ENCODE measurements around the gene KIF2A. TPM values are rescaled to one million over a fixed set of nuclear protein-coding genes. Genes with fewer than 3 reads are reported as not detected.

KIF2A gene
- total RNA-seq, 1 donor from 2014 or later, result 91.7 TPM

DNA sequence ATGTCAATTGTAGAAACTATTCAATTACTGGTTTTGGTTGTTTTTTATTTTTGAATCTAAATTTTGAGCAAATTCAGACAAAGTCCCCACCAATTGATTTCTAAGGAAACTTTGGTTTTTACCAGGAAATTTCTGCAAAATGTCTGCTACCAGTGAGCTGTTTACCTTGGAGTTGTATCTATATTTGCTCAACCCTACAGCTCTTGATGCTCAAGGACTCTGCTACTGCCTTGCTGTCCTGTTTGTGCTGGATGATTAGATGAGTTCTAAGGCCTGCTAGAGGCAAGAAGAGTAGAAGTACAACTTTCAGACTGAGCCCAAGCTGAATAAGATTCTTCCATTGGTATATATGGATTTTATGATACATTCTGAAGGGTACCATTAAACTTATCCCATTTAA is 42.6 kb upstream of the KIF2A start:
- H3K4me1 Mint-ChIP-seq (ENCODE audit: low read depth, unreplicated experiment), result peaks cover 17% of the 10 kb centered on the region
- no peaks in the 10 kb centered on the region for H3K36me3 Mint-ChIP-seq (ENCODE audit: unreplicated experiment)
- no peak overlapping the region for H3K27ac Mint-ChIP-seq (ENCODE audit: unreplicated experiment)
- H3K9me3 Mint-ChIP-seq (ENCODE audit: unreplicated experiment), result peaks cover 3% of the 10 kb centered on the region
- H3K4me3 Mint-ChIP-seq (ENCODE audit: unreplicated experiment), result no peak overlapping the region
- TF ChIP-seq, protein P1, sequence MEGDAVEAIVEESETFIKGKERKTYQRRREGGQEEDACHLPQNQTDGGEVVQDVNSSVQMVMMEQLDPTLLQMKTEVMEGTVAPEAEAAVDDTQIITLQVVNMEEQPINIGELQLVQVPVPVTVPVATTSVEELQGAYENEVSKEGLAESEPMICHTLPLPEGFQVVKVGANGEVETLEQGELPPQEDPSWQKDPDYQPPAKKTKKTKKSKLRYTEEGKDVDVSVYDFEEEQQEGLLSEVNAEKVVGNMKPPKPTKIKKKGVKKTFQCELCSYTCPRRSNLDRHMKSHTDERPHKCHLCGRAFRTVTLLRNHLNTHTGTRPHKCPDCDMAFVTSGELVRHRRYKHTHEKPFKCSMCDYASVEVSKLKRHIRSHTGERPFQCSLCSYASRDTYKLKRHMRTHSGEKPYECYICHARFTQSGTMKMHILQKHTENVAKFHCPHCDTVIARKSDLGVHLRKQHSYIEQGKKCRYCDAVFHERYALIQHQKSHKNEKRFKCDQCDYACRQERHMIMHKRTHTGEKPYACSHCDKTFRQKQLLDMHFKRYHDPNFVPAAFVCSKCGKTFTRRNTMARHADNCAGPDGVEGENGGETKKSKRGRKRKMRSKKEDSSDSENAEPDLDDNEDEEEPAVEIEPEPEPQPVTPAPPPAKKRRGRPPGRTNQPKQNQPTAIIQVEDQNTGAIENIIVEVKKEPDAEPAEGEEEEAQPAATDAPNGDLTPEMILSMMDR (IDR thresholded peaks at IDR 0.05; ENCODE audit: partially characterized antibody, unreplicated experiment), result no peak
- DNase-seq, result no peak
- no peaks in the 10 kb centered on the region for H3K27me3 Mint-ChIP-seq (ENCODE audit: unreplicated experiment)

DNA sequence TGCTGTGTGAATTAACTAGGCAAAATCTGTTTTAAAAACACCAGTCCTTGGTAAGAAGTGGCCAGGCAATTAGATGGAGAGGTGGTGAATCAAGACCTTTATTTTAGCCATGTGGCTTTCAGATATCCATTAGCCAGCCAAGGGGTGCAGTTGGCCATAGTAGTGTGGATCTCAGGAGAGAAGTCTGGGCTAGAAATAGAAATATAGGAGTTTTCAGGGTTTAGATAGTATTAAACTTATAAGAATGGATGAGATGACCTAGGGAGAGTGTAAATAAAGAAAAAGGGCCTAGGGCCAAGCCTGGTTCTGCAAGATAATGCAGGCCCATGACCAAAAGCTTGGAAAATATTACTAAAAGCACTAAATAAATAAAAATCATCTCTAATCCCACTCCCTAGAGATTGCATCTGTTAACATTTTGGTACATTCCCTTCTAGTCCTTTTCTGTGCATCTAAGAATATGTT is 40.3 kb upstream of the KIF2A start:
- TF ChIP-seq, protein P1 (IDR thresholded peaks at IDR 0.05; ENCODE audit: partially characterized antibody, unreplicated experiment), result no peak
- H3K27ac Mint-ChIP-seq (ENCODE audit: unreplicated experiment), result no peak overlapping the region
- H3K9me3 Mint-ChIP-seq (ENCODE audit: unreplicated experiment), result peaks cover 3% of the 10 kb centered on the region
- no peak for DNase-seq
- H3K4me3 Mint-ChIP-seq (ENCODE audit: unreplicated experiment), result no peak overlapping the region
- H3K4me1 Mint-ChIP-seq (ENCODE audit: low read depth, unreplicated experiment), result peaks cover 14% of the 10 kb centered on the region
- no peaks in the 10 kb centered on the region for H3K27me3 Mint-ChIP-seq (ENCODE audit: unreplicated experiment)
- H3K36me3 Mint-ChIP-seq (ENCODE audit: unreplicated experiment), result no peaks in the 10 kb centered on the region

DNA sequence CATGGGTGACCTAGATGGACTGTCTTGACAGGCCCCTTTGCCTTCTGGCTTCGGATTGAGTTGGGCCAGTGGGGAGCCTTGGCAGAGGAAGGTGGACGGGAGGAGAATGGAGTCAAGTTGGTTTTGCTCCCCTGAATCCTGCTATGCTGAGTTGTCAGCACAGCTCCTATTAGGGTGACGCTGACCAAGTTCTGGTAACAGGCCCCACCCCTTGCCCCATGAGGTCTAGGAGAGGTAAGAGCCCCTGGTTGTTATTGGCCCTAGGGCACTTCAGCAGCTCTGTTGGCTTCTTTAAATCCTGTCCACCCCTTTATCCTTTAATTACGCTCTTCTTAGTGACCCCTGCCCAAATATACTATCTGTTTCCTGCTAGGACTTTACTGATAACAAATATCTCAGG is 39.4 kb upstream of the KIF2A start:
- H3K4me1 Mint-ChIP-seq (ENCODE audit: low read depth, unreplicated experiment), result peaks cover 11% of the 10 kb centered on the region
- TF ChIP-seq, protein P1 (IDR thresholded peaks at IDR 0.05; ENCODE audit: partially characterized antibody, unreplicated experiment), result no peak
- no peak for DNase-seq
- H3K9me3 Mint-ChIP-seq (ENCODE audit: unreplicated experiment), result peaks cover 3% of the 10 kb centered on the region
- H3K27me3 Mint-ChIP-seq (ENCODE audit: unreplicated experiment), result no peaks in the 10 kb centered on the region
- no peaks in the 10 kb centered on the region for H3K36me3 Mint-ChIP-seq (ENCODE audit: unreplicated experiment)
- H3K27ac Mint-ChIP-seq (ENCODE audit: unreplicated experiment), result no peak overlapping the region
- H3K4me3 Mint-ChIP-seq (ENCODE audit: unreplicated experiment), result no peak overlapping the region

DNA sequence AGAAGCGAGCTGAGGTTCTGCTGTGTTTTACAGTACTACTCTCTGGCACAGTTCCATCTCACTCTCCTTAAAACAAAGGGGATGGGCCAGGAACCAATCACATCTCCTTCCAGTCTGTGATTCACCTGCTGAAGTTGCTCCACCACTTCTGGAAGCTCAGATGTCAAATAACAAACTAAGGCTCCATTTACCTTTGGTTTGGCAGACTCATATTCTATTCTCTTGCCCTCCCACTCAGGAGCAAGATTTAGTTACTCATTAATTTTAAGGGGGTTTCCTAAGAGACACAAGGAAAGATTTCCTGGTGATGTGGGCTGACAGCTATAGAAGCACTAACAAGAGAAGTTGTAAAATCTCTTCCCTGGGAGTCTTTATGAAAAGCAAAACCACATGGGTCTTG is 37.8 kb upstream of the KIF2A start:
- DNase-seq, result no peak

DNA sequence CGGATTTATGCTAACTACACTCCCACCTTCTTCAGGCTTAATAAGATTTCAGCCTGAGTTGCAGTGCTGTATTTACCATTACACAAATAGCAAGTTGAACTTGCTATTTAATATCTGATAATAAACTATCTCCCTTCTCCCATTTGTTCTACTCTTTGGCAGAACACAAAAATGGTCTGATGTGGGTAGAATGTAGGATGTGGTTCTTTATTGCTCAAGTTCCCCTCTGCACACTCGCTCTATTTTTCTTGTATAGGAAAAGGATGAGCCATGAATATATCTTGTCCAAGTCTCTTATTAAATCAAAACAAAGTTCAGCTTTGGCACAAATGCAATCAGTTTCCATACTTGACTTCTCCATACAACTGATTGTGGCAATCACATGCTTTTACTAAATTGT is 37.2 kb upstream of the KIF2A start:
- Mint-ChIP-seq H3K36me3 (ENCODE audit: unreplicated experiment) (no peaks in the 10 kb centered on the region), H3K27ac (ENCODE audit: unreplicated experiment) (no peak overlapping the region), H3K4me3 (ENCODE audit: unreplicated experiment) (no peak overlapping the region), H3K27me3 (ENCODE audit: unreplicated experiment) (no peaks in the 10 kb centered on the region), H3K9me3 (ENCODE audit: unreplicated experiment) (peaks cover 6% of the 10 kb centered on the region), H3K4me1 (ENCODE audit: low read depth, unreplicated experiment) (peaks cover 11% of the 10 kb centered on the region)
- no peak for DNase-seq
- TF ChIP-seq, protein P1 (IDR thresholded peaks at IDR 0.05; ENCODE audit: partially characterized antibody, unreplicated experiment), result no peak

More for the DNA sequence above, 37.8 kb upstream of the KIF2A start:
- TF ChIP-seq, protein P1 (IDR thresholded peaks at IDR 0.05; ENCODE audit: partially characterized antibody, unreplicated experiment), result no peak
- H3K27ac Mint-ChIP-seq (ENCODE audit: unreplicated experiment), result no peak overlapping the region
- no peak overlapping the region for H3K4me3 Mint-ChIP-seq (ENCODE audit: unreplicated experiment)
- H3K4me1 Mint-ChIP-seq (ENCODE audit: low read depth, unreplicated experiment), result peaks cover 11% of the 10 kb centered on the region
- no peaks in the 10 kb centered on the region for H3K27me3 Mint-ChIP-seq (ENCODE audit: unreplicated experiment)
- H3K36me3 Mint-ChIP-seq (ENCODE audit: unreplicated experiment), result no peaks in the 10 kb centered on the region
- H3K9me3 Mint-ChIP-seq (ENCODE audit: unreplicated experiment), result peaks cover 3% of the 10 kb centered on the region
